HG03139 (cell line): ENCODE data around the gene MVD.

ENCODE experiments used
- ATAC-seq: cut with Tn5 transposase; IDR thresholded peaks from one replicate; pipeline ENCODE4 v1.9.1; 2021; ENCODE audit not compliant: unreplicated experiment

The MVD gene

GRCh38 chr16:88656291-88656980 is 6.5 kb downstream of the MVD start:
- no peak for ATAC-seq

GRCh38 chr16:88655733-88656281 is 7.1 kb downstream of the MVD start:
- no peak for ATAC-seq

GRCh38 chr16:88655053-88655732 is 7.7 kb downstream of the MVD start:
- ATAC-seq, result no peak

- no peak for ATAC-seq
Measured at GRCh38 chr16:88654363-88655052, 8.4 kb downstream of the MVD start.

- no peak for ATAC-seq
Measured at GRCh38 chr16:88653596-88654362, 9.1 kb downstream of the MVD start.

GRCh38 chr16:88653101-88653500 is 9.8 kb downstream of the MVD start:
- ATAC-seq, result no peak

- no peak for ATAC-seq
Measured at GRCh38 chr16:88652762-88653063, 10.2 kb downstream of the MVD start.

- ATAC-seq, result no peak
Measured at GRCh38 chr16:88651989-88652761, 10.7 kb downstream of the MVD start.

- ATAC-seq, result peak; percentile 67
Measured at GRCh38 chr16:88651276-88651988, 11.5 kb downstream of the MVD start.

GRCh38 chr16:88650749-88651275 is 12.1 kb downstream of the MVD start, which contains the start of gene CYBA:
TSS of gene CYBA (minus strand) at chr16:88651053. CDS start at chr16:88651013, 40 bp downstream.
- ATAC-seq, result peak; percentile 56

- ATAC-seq, result peak; percentile 2
Measured at GRCh38 chr16:88649924-88650748, 12.8 kb downstream of the MVD start.

GRCh38 chr16:88649195-88649923 is 13.5 kb downstream of the MVD start:
- no peak for ATAC-seq

- no peak for ATAC-seq
Measured at GRCh38 chr16:88647178-88648070, 15.5 kb downstream of the MVD start.

- no peak for ATAC-seq
Measured at GRCh38 chr16:88646345-88647034, 16.4 kb downstream of the MVD start.

- ATAC-seq, result no peak
Measured at GRCh38 chr16:88645941-88646340, 16.9 kb downstream of the MVD start.

GRCh38 chr16:88645455-88645854 is 17.4 kb downstream of the MVD start:
- no peak for ATAC-seq

GRCh38 chr16:88643644-88643932 is 19.3 kb downstream of the MVD start:
- no peak for ATAC-seq
